HCT116 (cell line): ENCODE results near the gene SMURF1. TPM values are rescaled to one million over a fixed set of nuclear protein-coding genes. Genes with fewer than 3 reads are reported as not detected.

ENCODE experiments used
- ATAC-seq: fragments of 200-7000 bp; cut with Tn5 transposase; 2 replicates; pipeline ENCODE4 v1.9.1; 2020; ENCODE audit warnings: mild to moderate bottlenecking, moderate library complexity
- BruUV-seq: library from RNA; stranded (reverse); fragments of 400-500 nt; replicated peaks from 2 replicates; lab custom pipeline; 2021; lab: Mats Ljungman, UMichigan
- CTCF ChIA-PET: fragments of 300-600 bp; sonication (Branson Sonifier 250); formaldehyde crosslinking; loops from one replicate; lab custom pipeline; 2021; ENCODE audit warnings: antibody characterized with exemption; lab: Charles Lee
- POLR2A ChIA-PET: fragments of 300-600, 350-600 bp; sonication (Branson Sonifier 250); formaldehyde crosslinking; loops from one replicate; lab custom pipeline; 2021; ENCODE audit warnings: antibody characterized with exemption; lab: Charles Lee
- RAD21 ChIA-PET, 2 experiments: fragments of 300-600 bp; sonication (Branson Sonifier 250); formaldehyde crosslinking; loops; one replicate each; lab custom pipeline; 2023; ENCODE audit warnings: low total read pairs in 2 of 2; ENCODE audit not compliant: uncharacterized antibody in 2 of 2, unreplicated experiment in 2 of 2, low non-redundant PET in 1 of 2; lab: Charles Lee
- DNase-seq: peaks from one replicate; pipeline ENCODE4 v3.0.0-alpha.2; 2010; ENCODE audit warnings: low read depth, low spot score
- H2AFZ ChIP-seq: fragments of 200-600 bp; shearing (Covaris generic), sonication (generic); 2 replicates; pipeline ENCODE4 v1.6.1; 2017; ENCODE audit warnings: low read depth, mixed run types, mixed read lengths, antibody characterized with exemption, low read length; ENCODE audit not compliant: poor library complexity, severe bottlenecking
- H3K27ac ChIP-seq: 2 replicates; pipeline ENCODE4 v1.5.1; 2012; ENCODE audit warnings: low read depth, low read length
- H3K27me3 ChIP-seq: fragments of 200-600 bp; sonication (generic); 2 replicates; pipeline ENCODE4 v1.6.1; 2016; ENCODE audit warnings: mixed run types, low read length, mixed read lengths; ENCODE audit not compliant: insufficient read depth
- H3K36me3 ChIP-seq, 2 experiments: fragments of 200-500 bp in 1 of 2; fragments of 200-600 bp in 1 of 2; sonication (Bioruptor generic) in 1 of 2; sonication (generic) in 1 of 2; 2 replicates each; pipeline versions ENCODE4 v1.5.1 to v1.6.1; 2014 to 2016; ENCODE audit warnings: low read length in 2 of 2, inconsistent platforms in 1 of 2, mixed read lengths in 1 of 2, mixed run types in 1 of 2; ENCODE audit not compliant: insufficient read depth in 2 of 2, control insufficient read depth in 1 of 2
- H3K4me1 ChIP-seq, 2 experiments: fragments of 200-600 bp in 1 of 2; sonication (generic) in 1 of 2; 2 replicates each; pipeline versions ENCODE4 v1.5.1 to v1.6.1; 2012 to 2017; ENCODE audit warnings: low read length in 2 of 2, inconsistent platforms in 1 of 2, mild to moderate bottlenecking in 1 of 2, mixed read lengths in 1 of 2, mixed run types in 1 of 2, moderate library complexity in 1 of 2; ENCODE audit not compliant: insufficient read depth in 2 of 2, control insufficient read depth in 1 of 2
- H3K4me2 ChIP-seq: fragments of 200-600 bp; sonication (generic); 2 replicates; pipeline ENCODE4 v1.6.1; 2017; ENCODE audit warnings: mixed run types, low read length, mixed read lengths
- H3K4me3 ChIP-seq, 2 experiments: fragments of 200-600 bp in 1 of 2; sonication (generic) in 1 of 2; replicated peaks in 1 of 2; 2 replicates each; pipeline ENCODE4 v1.5.1; 2011 to 2016; ENCODE audit warnings: low read length in 2 of 2, control low read depth in 1 of 2, low read depth in 1 of 2, mild to moderate bottlenecking in 1 of 2, mixed read lengths in 1 of 2, mixed run types in 1 of 2
- H3K79me2 ChIP-seq: fragments of 200-600 bp; sonication (generic); 2 replicates; pipeline ENCODE4 v1.6.1; 2017; ENCODE audit warnings: mild to moderate bottlenecking, mixed run types, low read length, moderate library complexity, mixed read lengths; ENCODE audit not compliant: insufficient read depth
- H3K9ac ChIP-seq: fragments of 200-600 bp; sonication (generic); 2 replicates; pipeline ENCODE4 v1.6.1; 2016; ENCODE audit warnings: low read length, mixed read lengths
- H3K9me2 ChIP-seq: fragments of 200-600 bp; sonication (generic), shearing (Covaris generic); 2 replicates; pipeline ENCODE4 v1.6.1; 2017; ENCODE audit warnings: mixed run types, mild to moderate bottlenecking, moderate library complexity; ENCODE audit not compliant: insufficient read depth
- H3K9me3 ChIP-seq, 2 experiments: fragments of 200-500 bp in 1 of 2; fragments of 200-600 bp in 1 of 2; sonication (Bioruptor generic) in 1 of 2; sonication (generic) in 1 of 2; 2 replicates each; pipeline ENCODE4 v1.6.1; 2014 to 2017; ENCODE audit warnings: low read length in 2 of 2, mixed read lengths in 2 of 2, inconsistent platforms in 1 of 2, low read depth in 1 of 2, mild to moderate bottlenecking in 1 of 2, mixed run types in 1 of 2, moderate library complexity in 1 of 2; ENCODE audit not compliant: control insufficient read depth in 1 of 2, insufficient read depth in 1 of 2
- H4K20me1 ChIP-seq: fragments of 200-600 bp; sonication (generic), shearing (Covaris generic); 2 replicates; pipeline ENCODE4 v1.6.1; 2017; ENCODE audit warnings: mixed run types, mild to moderate bottlenecking, moderate library complexity; ENCODE audit not compliant: insufficient read depth
- EZH2 ChIP-seq: fragments of 200-600 bp; sonication (generic); IDR thresholded peaks from 2 replicates; pipeline ENCODE4 v1.6.1; 2017; ENCODE audit warnings: antibody characterized with exemption, mixed run types
- POLR2A ChIP-seq: IDR thresholded peaks from 2 replicates; pipeline ENCODE4 v1.7.0; 2011; ENCODE audit warnings: borderline replicate concordance; ENCODE audit not compliant: insufficient read depth, insufficient read length; ENCODE audit errors: extremely low read depth
- POLR2AphosphoS5 ChIP-seq: IDR thresholded peaks from 2 replicates; pipeline ENCODE4 v1.6.1; 2011; ENCODE audit warnings: mild to moderate bottlenecking, low read depth, low read length, moderate library complexity
- SIN3A ChIP-seq: IDR thresholded peaks from 2 replicates; pipeline ENCODE4 v1.6.1; 2012; ENCODE audit warnings: low read depth
- SRF ChIP-seq: IDR thresholded peaks from 2 replicates; pipeline ENCODE4 v1.6.1; 2012; ENCODE audit warnings: low read depth
- intact Hi-C: fragments of 100-400 bp; cut with micrococcal nuclease; formaldehyde crosslinking; loops from 2 replicates; pipeline ENCODE4 v1.10.0; 2022
- total RNA-seq: library from RNA; stranded (reverse); gene quantifications from one replicate; pipeline ENCODE4 v1.2.1, GENCODE V29; 2021; ENCODE audit not compliant: unreplicated experiment
- TF ChIP-seq, protein P1 (sequence below): IDR thresholded peaks from 2 replicates; pipeline ENCODE4 v1.6.1; 2012; ENCODE audit warnings: low read depth
- TF ChIP-seq, protein P2 (sequence below), 3 experiments: fragments of 200-600 bp in 1 of 3; sonication (generic) in 1 of 3; IDR thresholded peaks in 2 of 3; conservative IDR thresholded peaks in 1 of 3; 2 replicates each; pipeline ENCODE4 v1.5.1; 2012 to 2017; ENCODE audit warnings: low read depth in 2 of 3, low read length in 2 of 3, antibody characterized with exemption in 1 of 3, borderline replicate concordance in 1 of 3, control low read depth in 1 of 3, mild to moderate bottlenecking in 1 of 3, mixed read lengths in 1 of 3, mixed run types in 1 of 3, moderate library complexity in 1 of 3; ENCODE audit not compliant: insufficient read depth in 1 of 3

The SMURF1 gene
- total RNA-seq, 1 experiment from 2014 or later = 24.6 TPM

DNA sequence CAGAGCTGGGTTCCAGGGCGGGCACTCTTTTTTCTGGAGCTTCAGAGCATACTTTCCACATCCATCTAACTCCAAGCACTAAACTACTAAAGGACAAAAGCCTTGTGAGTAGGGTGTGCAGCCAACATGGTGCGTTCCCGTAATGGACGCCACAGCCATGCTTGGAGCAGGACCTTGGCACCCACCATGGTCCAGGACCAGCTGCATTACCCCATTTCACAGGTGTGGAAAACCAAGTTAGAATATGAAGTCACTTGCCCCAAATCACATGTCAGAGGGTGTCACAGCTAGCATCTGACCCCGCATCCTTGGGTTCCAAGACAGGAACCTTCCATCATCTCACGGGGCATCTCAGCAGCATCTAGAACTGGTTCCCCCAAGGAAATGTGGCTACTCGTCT, 112.4 kb downstream of the SMURF1 start:
- ATAC-seq (no peak), DNase-seq (no peak)
- H2AFZ ChIP-seq = no peak overlapping the region
- CTCF ChIA-PET = no interaction called here
- H3K36me3 ChIP-seq = peaks cover 21 to 35% of the 10 kb centered on the region in 2 experiments; a peak in 2 of 4 replicates
- H3K79me2 ChIP-seq = no peaks in the 10 kb centered on the region
- H3K9me2 ChIP-seq = no peaks in the 10 kb centered on the region
- no peak overlapping the region for H3K27ac ChIP-seq
- RAD21 ChIA-PET = no interaction called here
- no peaks in the 10 kb centered on the region for H3K4me1 ChIP-seq
- H4K20me1 ChIP-seq = no peaks in the 10 kb centered on the region
- no peak overlapping the region for H3K9ac ChIP-seq
- intact Hi-C loops = no loop called here
- no peaks in the 10 kb centered on the region for H3K27me3 ChIP-seq
- no peaks in the 10 kb centered on the region for H3K9me3 ChIP-seq
- BruUV-seq = no TSS peak
- POLR2A ChIA-PET = no interaction called here
- H3K4me2 ChIP-seq = no peak overlapping the region
- TF ChIP-seq, protein P1, sequence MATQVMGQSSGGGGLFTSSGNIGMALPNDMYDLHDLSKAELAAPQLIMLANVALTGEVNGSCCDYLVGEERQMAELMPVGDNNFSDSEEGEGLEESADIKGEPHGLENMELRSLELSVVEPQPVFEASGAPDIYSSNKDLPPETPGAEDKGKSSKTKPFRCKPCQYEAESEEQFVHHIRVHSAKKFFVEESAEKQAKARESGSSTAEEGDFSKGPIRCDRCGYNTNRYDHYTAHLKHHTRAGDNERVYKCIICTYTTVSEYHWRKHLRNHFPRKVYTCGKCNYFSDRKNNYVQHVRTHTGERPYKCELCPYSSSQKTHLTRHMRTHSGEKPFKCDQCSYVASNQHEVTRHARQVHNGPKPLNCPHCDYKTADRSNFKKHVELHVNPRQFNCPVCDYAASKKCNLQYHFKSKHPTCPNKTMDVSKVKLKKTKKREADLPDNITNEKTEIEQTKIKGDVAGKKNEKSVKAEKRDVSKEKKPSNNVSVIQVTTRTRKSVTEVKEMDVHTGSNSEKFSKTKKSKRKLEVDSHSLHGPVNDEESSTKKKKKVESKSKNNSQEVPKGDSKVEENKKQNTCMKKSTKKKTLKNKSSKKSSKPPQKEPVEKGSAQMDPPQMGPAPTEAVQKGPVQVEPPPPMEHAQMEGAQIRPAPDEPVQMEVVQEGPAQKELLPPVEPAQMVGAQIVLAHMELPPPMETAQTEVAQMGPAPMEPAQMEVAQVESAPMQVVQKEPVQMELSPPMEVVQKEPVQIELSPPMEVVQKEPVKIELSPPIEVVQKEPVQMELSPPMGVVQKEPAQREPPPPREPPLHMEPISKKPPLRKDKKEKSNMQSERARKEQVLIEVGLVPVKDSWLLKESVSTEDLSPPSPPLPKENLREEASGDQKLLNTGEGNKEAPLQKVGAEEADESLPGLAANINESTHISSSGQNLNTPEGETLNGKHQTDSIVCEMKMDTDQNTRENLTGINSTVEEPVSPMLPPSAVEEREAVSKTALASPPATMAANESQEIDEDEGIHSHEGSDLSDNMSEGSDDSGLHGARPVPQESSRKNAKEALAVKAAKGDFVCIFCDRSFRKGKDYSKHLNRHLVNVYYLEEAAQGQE = no peak
- no peak for TF ChIP-seq SRF
- TF ChIP-seq POLR2A = no peak
- TF ChIP-seq EZH2 = no peak
- TF ChIP-seq POLR2AphosphoS5 = no peak
- TF ChIP-seq, protein P2, sequence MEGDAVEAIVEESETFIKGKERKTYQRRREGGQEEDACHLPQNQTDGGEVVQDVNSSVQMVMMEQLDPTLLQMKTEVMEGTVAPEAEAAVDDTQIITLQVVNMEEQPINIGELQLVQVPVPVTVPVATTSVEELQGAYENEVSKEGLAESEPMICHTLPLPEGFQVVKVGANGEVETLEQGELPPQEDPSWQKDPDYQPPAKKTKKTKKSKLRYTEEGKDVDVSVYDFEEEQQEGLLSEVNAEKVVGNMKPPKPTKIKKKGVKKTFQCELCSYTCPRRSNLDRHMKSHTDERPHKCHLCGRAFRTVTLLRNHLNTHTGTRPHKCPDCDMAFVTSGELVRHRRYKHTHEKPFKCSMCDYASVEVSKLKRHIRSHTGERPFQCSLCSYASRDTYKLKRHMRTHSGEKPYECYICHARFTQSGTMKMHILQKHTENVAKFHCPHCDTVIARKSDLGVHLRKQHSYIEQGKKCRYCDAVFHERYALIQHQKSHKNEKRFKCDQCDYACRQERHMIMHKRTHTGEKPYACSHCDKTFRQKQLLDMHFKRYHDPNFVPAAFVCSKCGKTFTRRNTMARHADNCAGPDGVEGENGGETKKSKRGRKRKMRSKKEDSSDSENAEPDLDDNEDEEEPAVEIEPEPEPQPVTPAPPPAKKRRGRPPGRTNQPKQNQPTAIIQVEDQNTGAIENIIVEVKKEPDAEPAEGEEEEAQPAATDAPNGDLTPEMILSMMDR (IDR thresholded peaks at IDR 0.05 in 2 of 3, conservative IDR thresholded peaks at IDR 0.05 in 1 of 3; ENCODE audit: borderline replicate concordance in 1 of 3, insufficient read depth in 1 of 3, low read depth in 2 of 3, low read length in 2 of 3) = no peak
- no peak for TF ChIP-seq SIN3A
- no peak overlapping the region for H3K4me3 ChIP-seq
